ENCODE data around the gene SNAPC1.
A peak's percentile ranks its signal among the peaks of the same experiment; 100 is the strongest.
"Not testable (repeated sequence)": the region's sequence is repeated elsewhere in the genome, so short reads cannot be mapped to it uniquely, and the experiment has no call there.

Gene SNAPC1

DNA sequence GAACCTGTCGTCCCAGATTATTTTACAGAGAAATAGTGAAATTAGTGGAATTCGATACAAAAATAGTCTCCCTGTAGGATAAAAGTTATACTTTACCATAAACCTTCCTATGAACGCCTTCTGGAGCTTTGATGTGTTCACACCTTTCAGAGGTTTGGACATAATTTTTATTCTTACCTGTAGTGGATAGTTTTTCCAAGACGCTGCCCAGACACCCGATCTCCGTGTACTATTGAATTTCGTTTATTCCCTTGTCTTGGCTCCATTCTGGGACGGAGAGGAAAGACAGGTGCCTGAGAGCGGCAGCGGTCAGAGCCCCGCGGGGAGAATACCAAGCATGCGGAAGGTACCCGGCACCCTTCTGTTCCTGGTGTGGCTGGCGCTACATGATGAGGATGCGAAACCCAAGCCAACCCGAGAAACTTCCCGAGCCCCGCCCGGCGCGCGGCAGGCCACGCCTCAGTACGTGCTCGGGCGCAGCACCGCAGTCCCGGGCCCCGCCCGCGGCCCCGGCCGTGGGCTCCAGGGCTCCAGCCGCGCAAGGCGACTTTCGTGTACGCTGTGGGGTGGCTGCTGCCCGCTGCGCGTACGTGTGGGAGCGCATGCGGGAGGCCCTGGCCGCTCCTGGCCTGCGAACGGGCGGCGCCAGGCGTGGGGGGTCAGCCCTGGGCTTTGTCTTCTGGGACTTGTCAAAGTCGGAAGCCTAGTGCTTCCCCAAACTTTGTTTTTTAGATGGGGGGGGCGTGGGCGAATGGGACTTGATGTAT is 11.3 kb upstream of the SNAPC1 start:
- no peak for FAIRE-seq

DNA sequence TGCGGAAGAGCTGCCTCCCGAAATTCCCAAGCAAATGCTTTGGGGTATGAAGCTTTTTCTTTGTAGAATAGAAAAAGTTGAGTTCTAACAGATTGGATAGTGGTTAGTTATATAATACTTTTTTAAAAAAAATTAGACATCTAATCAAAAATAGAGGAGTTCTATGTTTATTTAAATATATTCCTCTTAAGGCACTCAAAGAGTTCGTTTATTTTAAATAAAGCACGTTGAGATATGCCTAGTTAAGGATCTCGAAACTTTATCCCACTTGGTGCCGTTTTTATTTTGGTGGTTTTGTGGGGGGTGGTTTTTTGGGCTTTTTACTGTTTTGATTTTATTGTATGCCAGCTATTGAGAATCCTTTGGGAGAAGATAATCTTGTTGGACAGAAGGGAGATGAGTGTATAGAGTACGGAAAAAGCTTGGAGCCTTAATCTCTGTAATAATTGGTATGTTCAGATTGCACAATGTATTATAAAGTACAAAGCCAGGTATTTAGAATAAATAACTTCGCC is 10.7 kb upstream of the SNAPC1 start:
- no peak for FAIRE-seq

DNA sequence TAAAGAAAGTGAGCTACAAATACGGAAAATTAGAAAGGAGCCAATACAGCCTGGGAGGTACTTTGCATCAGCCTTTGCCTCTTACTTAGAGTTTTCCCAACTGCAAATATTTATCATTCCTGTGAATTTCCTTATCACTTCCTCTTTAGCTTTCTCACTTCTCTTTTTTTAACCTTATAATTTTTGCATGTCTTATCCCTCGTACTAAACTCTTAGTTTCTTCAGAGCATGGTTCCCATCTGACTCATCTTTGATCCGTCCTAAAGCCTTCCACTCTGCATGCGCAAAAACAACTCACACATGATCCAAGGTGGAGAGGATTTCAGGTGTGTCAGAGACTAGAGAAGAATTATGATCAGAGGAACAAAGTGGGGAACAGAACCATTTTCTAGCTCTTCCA is 9.6 kb upstream of the SNAPC1 start:
- no peak for FAIRE-seq

DNA sequence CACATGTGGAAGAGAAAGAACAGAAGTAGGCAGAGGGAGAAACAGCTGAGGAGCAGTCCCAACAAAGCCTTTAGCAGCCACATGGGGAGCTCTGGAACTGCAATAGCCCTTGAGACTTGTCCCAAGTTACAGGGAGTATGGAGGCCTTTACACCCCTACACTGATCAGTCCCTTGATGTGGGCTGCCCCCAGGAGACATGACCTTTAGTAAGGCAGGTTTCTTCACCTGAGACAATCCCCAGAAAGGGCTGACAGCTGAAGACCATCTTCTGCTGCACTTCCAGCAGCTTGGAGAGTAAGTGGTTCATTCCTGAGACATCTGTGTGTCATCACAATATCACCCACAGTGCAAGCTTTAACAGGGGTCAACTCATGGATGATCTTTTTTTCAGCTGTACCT is 8.6 kb upstream of the SNAPC1 start:
- no peak for FAIRE-seq

DNA sequence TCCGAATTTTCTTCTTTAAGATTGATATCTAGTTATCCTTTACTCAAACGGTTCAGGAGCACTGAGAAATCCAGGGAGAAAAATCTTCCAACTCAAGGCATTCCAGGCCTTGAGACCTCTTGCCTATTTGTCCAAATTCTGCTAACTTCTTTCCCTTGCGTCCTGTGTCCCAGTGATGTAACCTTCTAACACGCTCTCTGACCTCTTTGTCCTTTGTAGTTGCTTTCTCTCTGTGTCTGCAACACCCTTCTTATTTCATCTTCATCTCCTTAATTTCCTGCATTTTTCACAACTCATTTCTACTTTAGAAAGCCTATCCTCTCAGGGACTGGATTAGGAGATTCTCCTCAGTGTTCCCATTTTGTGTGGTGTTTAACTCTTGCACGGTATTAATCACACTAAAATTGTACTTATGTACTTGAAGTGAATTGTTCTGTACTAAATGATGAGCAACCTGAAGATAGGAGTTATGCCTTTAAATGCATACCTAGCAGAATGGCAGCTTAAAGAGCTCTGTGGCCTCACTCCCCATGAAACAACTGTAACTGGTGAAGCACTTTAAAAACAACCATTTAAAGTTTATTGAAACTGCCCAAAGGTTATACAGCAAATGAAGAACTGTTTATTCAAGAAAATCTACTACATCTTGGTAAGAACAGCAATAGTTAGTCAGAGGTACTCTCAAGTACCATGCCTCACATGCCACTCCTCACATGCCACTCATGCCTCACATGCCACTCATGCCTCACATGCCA is 7.4 kb upstream of the SNAPC1 start:
- FAIRE-seq = no peak

DNA sequence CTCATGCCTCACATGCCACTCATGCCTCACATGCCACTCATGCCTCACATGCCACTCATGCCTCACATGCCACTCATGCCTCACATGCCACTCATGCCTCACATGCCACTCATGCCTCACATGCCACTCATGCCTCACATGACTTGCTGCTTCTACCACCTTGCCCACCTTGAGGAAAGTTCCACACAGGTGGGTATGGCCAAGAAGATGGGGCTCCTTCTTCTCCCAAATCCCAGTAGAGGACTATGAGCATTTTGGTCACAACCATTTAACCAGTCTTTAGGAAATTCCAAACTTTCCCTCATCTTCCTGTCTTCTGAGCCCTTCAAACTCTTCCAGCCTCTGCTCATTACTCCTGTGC is 6.9 kb upstream of the SNAPC1 start:
- not testable (repeated sequence) for FAIRE-seq

DNA sequence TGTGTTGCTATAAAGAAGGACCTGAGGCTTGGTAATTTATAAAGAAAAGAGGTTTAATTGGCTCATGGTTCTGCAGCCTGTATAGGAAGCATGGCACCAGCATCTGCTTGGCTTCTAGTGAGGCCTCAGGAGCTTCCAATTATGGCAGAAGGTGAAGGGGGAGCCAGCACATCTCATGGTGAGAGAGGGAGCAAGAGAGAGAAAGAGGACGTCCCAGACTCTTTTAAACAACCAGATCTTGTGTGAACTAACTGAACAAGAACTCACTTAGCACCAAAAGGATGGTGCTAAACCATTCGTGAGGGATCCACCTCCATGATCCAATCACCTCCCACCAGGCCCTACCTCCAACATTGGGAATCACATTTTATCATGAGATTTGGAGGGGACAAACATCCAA is 6.1 kb upstream of the SNAPC1 start:
- FAIRE-seq = no peak

DNA sequence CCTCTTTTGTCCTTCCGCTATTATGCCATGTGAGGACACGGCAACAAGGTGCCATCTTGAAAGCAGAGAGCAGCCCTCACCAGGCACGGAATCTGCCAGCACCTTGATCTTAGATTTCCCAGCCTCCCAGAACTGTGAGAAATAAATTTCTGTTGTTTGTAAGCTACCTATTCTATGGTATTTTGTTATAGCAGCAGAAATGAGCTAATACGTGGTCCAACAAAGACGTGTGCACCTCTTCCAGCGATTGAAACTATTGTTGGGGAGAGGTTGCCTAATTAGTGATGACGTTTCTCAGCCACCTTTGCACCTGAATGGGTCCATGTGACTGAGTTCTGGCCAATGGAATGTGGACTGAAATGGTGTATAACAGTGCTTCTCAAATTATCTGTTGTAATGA is 2.3 kb upstream of the SNAPC1 start:
- FAIRE-seq = no peak

DNA sequence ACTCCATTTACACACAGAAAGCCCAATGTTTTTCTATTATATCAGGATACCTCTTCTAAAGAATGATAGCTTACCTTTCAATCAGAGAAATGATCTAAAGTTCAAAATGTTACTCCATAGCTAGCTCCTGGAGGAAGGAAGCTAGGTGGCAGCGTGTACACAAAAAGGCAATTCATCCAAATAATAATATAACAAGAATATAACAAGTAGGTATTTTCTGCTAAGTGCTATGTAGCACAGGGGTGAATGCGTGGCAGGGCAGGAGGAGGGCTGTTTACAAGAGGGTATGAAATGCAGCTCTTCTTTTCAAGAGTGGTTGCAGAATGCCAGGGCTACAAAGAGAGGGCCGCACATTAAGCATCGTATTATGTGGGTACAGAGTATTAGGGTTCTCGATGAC is 663 bp upstream of the SNAPC1 start:
- no peak for FAIRE-seq

DNA sequence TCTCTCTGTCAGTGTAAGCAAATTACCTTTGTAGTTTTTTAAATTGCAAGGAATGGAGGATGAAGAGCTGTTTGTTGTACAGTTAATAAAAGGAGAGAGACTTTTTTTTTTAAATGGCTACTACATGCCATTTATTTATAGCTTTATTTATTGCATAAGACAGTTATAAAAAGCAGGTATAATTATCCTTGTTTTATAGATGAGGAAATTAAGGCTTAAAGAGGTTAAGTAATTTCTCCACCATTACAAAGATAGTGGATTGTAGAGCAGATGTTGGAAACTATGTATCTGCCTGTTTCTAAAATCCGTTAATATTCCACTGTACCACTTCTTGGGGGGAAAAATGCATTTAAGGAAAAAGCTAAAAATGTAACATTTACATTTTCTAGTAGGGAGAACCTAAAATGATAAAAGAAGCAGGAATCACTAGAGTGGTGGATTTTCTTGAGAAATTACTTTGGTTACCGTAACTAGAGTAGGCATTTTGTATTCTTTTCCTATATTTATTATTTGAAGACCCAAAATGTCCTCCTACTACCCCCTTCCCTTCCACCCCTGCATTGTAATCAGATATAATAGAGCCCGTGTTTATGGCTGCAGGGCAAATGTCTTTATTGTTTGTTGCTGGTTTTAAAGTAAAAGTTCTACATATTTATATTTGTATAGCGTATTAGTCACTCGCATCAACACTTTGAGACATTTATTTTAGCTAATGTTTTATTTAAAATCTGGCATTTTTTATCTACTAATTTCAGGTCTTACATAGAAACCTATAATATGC is 2.3 kb downstream of the SNAPC1 start:
- FAIRE-seq = no peak

DNA sequence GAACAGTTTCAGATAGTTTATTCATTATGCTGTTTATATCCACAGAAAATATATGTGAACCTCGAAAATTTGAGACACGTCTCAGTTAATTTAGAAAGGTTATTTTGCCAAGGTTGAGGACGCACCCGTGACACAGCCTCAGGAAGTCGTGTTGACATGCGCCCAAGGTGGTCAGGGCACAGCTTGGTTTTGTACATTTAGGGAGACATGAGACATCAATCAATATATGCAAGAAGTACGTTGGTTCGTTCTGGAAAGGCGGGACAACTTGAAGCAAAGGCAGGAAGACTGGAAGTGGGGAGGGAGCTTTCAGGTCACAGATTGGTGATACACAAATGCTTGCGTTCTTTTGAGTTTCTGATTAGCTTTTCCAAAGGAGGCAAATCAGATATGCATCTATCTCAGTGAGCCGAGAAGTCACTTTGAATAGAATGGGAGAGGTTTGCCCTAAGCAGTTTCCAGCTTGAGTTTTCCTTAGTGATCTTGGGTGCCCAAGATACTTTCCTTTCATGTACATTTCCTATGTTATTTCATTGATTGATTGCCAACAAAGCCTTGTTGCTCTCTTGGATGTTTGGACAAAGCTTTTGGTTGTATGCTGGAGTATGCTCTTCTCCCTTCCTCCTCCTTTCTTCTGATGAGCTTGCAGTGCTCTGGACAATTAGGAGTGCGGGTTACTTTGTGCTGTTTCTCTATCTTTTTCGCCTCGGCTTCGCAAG is 3.2 kb downstream of the SNAPC1 start:
- no peak for FAIRE-seq

DNA sequence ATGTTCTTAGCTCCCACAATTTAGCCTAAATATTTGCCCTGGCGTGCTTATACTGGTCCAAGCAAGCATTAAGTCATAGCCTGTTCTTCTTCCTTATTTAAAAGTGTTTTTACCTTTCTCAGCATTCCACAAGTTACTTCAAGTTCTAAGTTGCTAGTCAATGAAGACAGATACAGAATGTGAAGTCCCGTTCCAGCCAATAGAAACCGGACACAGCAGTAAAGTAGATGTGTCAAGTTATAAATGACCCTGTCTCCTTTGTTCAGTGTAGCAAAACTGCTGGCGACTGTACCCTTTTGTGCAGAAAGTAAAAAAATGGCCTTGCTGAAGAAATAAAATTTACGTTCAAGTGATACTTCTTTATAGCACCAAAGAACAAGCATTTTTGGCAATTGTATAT is 3.9 kb downstream of the SNAPC1 start:
- FAIRE-seq = no peak

DNA sequence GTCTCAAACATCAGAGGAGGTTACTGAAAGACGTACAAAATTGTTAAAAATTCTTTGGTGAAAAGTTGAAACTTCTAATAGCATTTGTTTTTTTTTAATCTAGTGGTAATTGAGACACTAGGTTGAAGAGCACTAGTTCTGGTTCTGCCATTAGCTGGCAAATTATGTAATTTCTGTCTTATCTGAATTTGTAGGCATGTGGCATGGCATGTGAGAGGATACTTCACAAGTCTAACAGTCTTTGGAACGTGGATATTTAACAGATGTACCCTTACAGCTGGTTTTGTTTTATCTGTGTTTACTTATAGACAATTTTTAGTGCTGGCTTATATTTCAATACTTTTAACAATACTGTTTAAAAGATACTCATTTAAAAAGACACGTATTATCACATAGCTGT is 6.0 kb downstream of the SNAPC1 start:
- no peak for FAIRE-seq

DNA sequence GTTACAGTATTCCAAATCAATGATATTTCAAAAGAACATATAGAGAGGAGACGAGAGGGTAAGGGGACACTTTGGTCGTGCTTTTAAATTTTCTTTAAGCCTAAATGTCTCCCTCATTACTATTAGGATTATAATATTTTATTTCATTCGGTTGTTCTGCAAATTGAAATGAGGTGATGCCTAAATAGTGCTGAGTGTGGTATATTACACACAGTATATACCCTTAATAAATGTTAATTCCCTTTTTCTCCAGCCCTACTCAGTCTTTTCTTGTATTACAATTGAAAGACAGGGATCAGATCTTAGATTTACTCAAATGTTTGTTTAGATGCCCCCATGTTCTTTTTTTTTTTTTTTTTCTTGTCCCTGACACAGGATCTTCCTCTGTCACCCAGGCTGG is 7.7 kb downstream of the SNAPC1 start:
- FAIRE-seq = no peak

DNA sequence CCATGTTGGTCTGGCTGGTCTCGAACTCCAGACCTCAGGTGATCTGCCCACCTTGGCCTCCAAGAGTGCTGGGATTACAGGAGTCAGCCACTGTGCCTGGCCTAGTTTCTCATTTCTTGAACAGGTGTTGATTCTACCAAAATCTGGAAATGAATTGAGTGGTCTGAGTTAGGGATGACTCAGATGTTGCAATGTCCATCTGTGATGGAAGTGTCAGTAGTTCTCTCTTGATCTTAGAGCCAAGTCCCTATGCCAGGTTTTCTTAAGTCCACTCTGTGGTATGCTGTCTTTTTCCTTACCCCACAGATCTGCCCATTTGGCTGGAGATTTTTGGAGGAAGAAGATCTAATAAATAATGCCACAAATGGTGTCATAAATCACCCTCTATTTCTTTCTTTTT is 12.6 kb downstream of the SNAPC1 start:
- FAIRE-seq = no peak

DNA sequence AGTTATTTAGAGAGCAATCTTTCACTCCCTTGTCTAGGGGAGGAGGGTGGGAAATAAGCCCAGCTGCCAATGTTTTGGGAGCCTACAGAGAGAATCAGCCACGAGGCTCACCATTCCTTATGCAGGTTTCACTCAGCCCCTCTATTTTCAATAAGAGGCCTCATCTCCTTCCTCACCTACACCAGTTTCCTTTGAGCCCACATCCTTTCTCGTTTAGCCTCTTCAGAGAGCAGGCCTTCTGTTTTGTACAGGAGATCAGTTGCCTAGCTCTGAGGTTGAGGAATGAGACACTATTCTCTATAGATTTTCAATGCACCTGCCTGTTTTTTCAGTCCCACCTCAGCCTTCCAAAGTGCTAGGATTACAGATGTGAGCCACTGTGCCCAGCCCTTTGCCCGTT is 17.9 kb downstream of the SNAPC1 start:
- FAIRE-seq = no peak

DNA sequence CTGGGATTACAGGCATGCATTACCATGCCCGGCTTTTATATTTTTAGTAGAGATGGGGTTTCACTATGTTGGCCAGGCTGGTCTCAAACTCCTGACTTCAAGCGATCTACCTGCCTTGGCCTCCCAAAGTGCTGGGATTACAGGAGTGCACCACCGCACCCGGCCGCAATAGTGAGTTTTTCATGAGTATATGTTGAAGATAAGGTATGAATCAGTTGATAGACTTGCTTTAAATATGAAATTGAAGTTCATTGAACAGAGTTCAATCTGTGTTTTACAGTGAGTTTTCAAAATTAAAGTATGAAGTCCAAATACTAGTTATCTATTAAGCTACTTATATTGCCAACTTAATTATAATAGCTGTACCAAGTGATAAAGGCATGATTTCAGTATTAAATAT is 35.1 kb downstream of the SNAPC1 start:
- FAIRE-seq = no peak

DNA sequence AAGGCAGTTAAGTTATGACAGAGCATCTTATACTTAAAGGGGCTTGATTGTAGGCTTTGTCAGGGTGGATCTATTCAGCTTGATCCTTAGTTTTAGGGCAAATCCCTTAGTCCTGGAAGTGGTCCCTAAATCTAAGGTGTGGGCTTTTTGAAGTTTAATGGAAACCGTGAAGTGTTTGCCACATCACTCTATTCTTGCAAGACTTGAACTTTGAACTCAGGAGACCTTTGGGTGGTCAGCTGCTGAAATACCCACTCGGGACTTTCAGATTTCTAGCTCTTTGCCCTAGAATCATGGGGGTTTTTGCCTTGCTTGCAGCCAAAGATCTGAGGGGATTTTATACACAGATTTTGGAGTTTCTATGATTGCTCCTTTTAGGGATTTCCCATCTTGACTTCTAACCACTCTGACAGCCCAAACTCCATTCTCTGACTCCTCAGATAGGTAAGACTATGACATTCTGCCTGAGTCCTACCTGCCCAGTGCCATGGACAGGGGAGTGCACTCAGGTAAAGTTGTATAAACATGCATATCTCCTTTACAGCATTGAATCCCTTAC is 39.9 kb downstream of the SNAPC1 start:
- no peak for FAIRE-seq

DNA sequence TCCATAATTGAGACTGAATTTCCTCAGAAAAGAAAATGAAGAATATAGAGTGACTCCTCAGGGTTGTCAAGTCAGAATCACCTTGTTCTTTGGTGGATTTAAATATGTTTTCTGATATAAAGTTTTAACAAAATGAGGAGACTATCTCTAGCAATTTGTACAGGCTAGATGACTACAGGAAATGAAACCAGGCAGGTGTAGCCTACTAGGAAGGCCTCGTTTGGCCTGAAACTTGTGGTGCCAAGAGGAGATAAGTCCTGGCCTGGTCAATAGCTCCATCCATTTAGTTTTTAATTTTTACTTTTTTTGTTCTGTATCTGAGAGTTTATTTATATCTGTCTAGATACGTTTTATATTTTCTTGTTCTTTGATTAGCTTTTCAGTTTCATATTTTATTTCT is 41.5 kb downstream of the SNAPC1 start:
- FAIRE-seq = peak; percentile 68

DNA sequence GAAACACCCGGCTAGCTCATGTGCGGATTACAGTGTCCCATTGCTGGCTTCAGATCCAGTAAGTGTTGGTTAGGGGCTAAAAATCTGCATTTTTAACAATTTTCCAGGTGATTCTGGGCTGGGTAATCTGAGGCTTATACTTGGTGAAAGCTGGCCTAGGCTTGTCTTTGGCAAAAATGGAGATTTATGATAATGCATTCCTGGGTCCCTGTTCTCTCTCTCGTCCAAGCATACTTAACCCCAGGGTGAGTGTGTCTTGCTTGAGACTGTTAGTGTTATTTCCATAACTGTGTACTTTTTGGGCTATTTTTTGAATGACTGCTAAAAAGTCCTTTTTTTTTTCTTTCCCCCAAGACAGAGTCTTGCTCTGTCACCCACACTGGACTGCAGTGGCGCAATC is 43.2 kb downstream of the SNAPC1 start:
- no peak for FAIRE-seq

DNA sequence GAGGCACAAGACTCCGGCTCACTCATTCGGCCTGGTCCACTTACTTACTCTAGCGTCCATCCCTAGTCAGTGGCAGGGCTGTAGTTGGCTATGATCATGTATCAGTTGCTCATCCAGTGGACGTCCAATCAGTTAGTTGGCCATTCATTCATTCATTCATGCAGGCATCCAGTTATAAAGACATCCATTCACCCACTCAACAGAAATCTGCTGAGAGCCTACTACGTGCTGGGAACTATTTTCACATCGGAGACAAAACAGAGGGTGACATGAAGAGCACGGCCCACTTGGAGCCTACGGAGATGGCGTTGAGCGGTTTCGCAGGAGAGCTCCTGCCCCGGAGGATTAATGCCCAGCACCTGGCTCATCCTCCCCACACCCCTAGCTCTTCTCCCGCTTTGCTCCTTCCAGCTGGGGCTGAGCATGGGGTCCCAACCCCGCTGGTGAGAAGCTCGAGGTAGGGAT is 49.7 kb downstream of the SNAPC1 start:
- FAIRE-seq = no peak

DNA sequence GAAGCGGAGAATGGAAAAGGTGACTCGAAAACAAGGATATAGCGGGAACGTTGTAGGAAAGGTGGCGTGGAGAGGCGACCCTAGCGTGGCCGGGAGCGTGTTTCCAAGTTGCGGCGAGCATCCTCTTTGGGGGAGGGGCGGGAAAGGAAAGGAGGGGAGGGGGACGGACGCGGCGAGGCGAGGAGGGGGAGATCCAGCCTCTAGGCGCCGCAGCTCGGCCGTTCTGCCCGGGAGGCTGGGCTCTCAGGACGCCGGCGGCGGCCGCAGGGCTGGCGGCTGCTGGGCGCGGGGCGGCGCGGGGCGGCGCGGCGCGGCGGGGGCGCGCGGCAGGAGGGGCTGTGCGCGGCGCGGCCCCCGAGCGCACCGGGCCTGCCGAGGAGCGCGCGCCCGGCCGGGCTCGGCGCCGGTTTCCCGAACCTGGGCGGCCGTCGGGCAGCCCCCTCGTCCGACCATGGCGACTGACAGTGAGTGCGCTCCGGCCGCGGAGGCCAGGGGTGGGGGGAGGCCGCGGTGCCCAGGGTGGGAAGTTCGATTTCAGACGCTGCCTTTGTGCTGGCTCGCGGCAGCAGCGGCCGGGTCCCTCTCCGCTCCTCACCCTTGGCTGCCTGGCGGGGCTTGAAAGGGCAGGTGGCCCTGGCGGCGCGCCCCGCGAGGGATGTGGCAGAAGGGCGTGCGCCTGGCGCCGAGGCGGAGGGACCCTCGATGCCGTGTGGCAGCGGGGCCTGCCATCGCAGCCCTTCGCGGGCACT is 50.3 kb downstream of the SNAPC1 start, which contains the start of gene SYT16:
Gene SYT16 (plus strand): TSS at position 357 of the 749 bp plus-strand sequence.
- no peak for FAIRE-seq
